Testis (tissue), 2 donors: ENCODE measurements around the gene RBPJ.
A peak's percentile ranks its signal among the peaks of the same experiment; 100 is the strongest.

ENCODE experiments used
- POLR2A ChIP-seq: fragments of 450-650 bp; IDR thresholded peaks from one replicate; pipeline ENCODE4 v1.6.1; 2017; ENCODE audit warnings: antibody characterized with exemption, mild to moderate bottlenecking, moderate library complexity
- TF ChIP-seq, protein P1 (sequence below), 3 experiments: fragments of 450-650 bp in 2 of 3; fragments of 200-600 bp in 1 of 3; sonication (generic) in 1 of 3; IDR thresholded peaks; one replicate each; pipeline ENCODE4 v1.5.1; 2016 to 2019; ENCODE audit warnings: antibody characterized with exemption in 3 of 3, mild to moderate bottlenecking in 2 of 3, moderate library complexity in 1 of 3

DNA sequence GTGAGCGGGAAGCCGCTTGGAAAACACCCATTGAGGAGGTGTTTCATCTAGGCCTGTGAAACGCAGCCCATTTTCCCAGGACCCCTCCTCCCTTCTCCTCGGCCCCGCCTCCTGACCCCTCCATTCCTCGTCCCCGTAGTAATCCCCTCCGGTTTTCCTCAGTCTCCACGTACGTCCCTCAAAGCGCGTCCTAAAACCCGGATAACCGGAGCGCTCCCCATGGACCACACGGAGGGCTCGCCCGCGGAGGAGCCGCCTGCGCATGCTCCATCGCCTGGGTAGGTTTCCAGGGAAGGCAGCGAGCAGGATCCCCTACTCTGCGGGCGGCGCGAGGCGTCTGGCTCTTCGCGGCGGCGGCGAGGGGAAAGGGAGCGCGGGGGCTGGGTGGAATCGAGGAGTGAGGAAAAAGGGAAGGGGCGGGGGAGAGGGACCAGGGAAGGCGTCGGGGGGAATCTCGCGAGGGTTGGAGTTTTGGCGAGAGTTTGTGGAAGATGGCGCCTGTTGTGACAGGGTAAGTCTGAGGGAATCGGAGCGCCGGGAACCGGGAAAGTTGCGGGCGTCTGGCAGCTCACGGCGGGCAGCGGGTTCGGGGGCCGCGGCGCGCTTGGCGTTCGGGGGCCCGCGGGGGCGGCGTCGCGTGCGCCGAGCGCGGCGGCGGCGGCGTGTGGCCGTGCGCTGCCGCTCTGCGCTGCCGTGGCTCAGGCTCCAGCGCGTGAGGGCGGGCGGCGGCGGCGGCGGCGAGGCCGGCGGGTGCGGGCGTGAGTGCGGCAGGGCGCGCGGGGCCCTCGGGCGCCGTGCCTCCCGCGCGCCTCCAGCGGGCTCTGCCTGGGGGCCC lies at the start of gene RBPJ:
- TF ChIP-seq, protein P1, sequence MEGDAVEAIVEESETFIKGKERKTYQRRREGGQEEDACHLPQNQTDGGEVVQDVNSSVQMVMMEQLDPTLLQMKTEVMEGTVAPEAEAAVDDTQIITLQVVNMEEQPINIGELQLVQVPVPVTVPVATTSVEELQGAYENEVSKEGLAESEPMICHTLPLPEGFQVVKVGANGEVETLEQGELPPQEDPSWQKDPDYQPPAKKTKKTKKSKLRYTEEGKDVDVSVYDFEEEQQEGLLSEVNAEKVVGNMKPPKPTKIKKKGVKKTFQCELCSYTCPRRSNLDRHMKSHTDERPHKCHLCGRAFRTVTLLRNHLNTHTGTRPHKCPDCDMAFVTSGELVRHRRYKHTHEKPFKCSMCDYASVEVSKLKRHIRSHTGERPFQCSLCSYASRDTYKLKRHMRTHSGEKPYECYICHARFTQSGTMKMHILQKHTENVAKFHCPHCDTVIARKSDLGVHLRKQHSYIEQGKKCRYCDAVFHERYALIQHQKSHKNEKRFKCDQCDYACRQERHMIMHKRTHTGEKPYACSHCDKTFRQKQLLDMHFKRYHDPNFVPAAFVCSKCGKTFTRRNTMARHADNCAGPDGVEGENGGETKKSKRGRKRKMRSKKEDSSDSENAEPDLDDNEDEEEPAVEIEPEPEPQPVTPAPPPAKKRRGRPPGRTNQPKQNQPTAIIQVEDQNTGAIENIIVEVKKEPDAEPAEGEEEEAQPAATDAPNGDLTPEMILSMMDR (IDR thresholded peaks at IDR 0.05), result peak in 1 of 3 experiments; percentile 13
- TF ChIP-seq POLR2A, result no peak
